IPS-20b (cell line): ENCODE measurements around the gene CHD3.
A peak's percentile ranks its signal among the peaks of the same experiment; 100 is the strongest.

ENCODE experiments used
- H3K27ac ChIP-seq: one replicate; pipeline ENCODE4 v1.5.1; 2013; ENCODE audit warnings: low read length
- H3K27me3 ChIP-seq: 2 replicates; pipeline ENCODE4 v1.6.1; 2013; ENCODE audit warnings: mild to moderate bottlenecking, low read length, inconsistent platforms; ENCODE audit not compliant: insufficient read depth
- H3K36me3 ChIP-seq: 2 replicates; pipeline ENCODE4 v1.6.1; 2013; ENCODE audit warnings: low read depth, mild to moderate bottlenecking, inconsistent platforms, low read length, moderate library complexity; ENCODE audit not compliant: insufficient read depth
- H3K4me1 ChIP-seq: 2 replicates; pipeline ENCODE4 v1.6.1; 2013; ENCODE audit warnings: mild to moderate bottlenecking, control low read depth, inconsistent platforms, low read length, moderate library complexity; ENCODE audit not compliant: insufficient read depth
- H3K4me3 ChIP-seq: 2 replicates; pipeline ENCODE4 v1.5.1; 2013; ENCODE audit warnings: mild to moderate bottlenecking, low read length, inconsistent platforms
- H3K9ac ChIP-seq: 2 replicates; pipeline ENCODE4 v1.6.1; 2013; ENCODE audit warnings: low read depth, mild to moderate bottlenecking, inconsistent platforms, low read length, moderate library complexity
- H3K9me3 ChIP-seq: 2 replicates; pipeline ENCODE4 v1.6.1; 2013; ENCODE audit warnings: mild to moderate bottlenecking, low read depth, low read length, inconsistent platforms; ENCODE audit not compliant: insufficient read depth

The CHD3 gene

DNA sequence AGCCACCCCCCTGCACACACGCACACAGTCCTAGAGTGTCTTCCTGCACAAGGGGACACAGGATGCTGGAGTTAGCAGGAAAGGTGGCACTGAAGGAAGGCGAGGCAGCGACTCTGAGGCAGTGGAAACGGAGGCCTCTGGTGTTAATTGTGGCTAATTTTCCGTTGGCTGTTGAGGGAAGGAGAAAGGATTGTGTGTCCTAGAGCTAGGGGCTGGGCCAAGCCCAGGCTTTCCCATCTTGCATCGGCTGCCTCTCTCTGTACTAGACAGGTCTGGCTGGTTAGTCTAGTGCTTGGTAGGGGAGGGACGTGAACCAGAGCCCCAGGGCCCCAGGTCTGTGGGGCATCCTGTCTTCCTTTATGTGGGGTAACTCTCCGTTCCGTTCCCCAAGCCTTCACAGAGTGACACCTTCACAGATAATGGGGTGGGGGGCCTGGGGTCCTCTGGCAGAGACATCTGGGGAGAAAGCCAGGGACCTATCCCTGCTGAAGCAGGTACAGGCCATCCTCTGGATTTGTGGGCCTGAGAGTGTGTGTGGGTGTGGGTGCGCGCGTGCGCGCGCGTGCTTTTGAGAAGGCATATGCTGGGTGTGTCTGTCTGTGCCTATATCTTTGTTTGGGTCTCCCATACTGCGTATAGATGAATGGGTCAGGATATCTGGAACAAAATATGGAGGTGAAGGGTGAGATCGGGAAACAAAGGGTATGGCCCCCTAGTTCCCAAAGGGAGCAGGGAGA lies at the start of gene CHD3:
Gene CHD3 (plus strand): TSS at position 606 of the 737 bp plus-strand sequence. CDS start 212 bp downstream, outside the sequence.
- no peaks in the 10 kb centered on the region for H3K36me3 ChIP-seq
- H3K4me3 ChIP-seq = peak within 1 kb of the TSS; percentile 83
- peaks cover 27% of the 10 kb centered on the region; the same call in 1 of the 2 replicates for H3K4me1 ChIP-seq
- H3K9me3 ChIP-seq = no peaks in the 10 kb centered on the region
- peaks cover 20% of the 10 kb centered on the region; the same call in 1 of the 2 replicates for H3K27me3 ChIP-seq
- peak within 1 kb of the TSS; percentile 74 for H3K9ac ChIP-seq
- H3K27ac ChIP-seq = no peak within 1 kb of the TSS

DNA sequence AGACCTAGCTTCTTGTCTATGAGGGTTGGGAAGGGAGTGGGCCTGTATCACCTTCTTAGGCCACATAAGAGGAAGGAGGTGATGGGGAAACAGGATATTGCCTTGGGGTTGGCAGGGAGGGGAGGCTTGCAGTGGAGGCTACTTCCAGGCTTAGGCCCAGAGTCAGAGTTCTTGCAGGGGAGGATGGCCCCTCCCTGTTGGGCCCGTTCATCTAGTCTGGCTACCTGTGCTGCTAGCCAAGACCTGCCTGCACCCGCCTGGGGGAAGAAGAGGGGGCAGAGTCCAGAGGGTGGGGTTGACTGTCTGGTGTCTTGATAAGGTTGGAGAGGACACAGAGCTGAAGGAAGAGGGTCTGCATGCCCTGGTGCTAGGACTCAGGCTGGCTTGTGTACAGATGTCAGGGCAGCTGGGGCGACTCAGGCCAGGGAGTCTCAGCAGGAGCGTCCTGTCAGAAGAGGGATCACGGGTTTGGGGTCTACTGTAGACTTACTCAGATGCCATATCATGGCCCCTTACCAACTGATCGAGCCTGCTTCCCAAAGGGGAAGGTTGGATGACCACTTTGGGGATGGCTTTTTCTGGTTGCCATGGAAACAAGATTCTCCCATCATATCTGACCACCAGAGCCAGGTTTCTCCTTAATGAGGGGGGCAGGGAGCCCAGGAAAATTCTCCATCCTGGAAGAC lies 49.3 kb upstream of the CHD3 start:
- Histone ChIP-seq H3K4me1 (peaks cover 15% of the 10 kb centered on the region; the same call in 1 of the 2 replicates), H3K9ac (no peak overlapping the region)

DNA sequence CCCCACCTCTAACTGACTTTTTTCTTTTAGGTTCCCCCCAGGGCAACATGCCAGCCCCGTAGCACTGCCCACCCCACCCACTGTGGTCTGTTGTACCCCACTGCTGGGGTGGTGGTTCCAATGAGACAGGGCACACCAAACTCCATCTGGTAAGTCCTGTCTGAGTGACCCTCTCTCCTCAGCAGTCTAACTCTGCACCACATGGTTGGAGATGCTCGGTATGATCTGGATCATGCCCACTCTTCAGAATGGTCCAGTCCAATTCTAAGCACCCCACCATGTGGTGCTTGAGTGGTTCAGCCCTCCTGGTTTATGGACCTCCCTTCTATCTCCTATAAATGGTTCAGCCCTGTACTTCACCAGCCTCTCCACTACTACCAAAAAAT lies 48.7 kb upstream of the CHD3 start:
- no peak overlapping the region for H3K27ac ChIP-seq
- peaks cover 53% of the 10 kb centered on the region for H3K27me3 ChIP-seq
- no peak overlapping the region for H3K9ac ChIP-seq
- H3K36me3 ChIP-seq = no peaks in the 10 kb centered on the region
- H3K9me3 ChIP-seq = no peaks in the 10 kb centered on the region
- no peak overlapping the region for H3K4me3 ChIP-seq
- H3K4me1 ChIP-seq = peaks cover 15% of the 10 kb centered on the region; the same call in 1 of the 2 replicates

More for the DNA sequence above, 49.3 kb upstream of the CHD3 start:
- Histone ChIP-seq H3K27ac (no peak overlapping the region), H3K4me3 (no peak overlapping the region), H3K36me3 (no peaks in the 10 kb centered on the region), H3K27me3 (peaks cover 55% of the 10 kb centered on the region), H3K9me3 (no peaks in the 10 kb centered on the region)

DNA sequence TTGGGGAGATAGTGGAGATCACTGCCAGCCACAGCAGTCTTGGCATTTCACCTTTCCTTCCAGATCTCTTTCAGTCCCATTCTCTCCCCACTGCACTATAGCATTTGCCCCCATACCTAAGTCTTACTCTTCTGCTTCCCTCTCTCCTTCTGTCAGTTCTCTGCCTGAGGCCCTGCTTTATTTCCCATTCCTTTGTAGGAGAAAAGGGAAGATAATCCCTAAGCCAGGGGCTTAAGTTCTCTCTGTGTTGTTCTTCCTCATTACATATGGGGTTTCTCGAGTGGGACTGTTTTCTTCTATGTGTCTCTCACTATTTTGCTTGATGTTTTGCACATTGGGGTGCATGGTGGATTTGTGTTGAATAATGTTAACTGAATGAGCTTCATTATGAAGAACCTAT lies 48.1 kb upstream of the CHD3 start:
- Histone ChIP-seq H3K27ac (no peak overlapping the region), H3K9me3 (no peaks in the 10 kb centered on the region), H3K36me3 (no peaks in the 10 kb centered on the region), H3K9ac (no peak overlapping the region), H3K27me3 (peaks cover 57% of the 10 kb centered on the region), H3K4me1 (peaks cover 15% of the 10 kb centered on the region; the same call in 1 of the 2 replicates), H3K4me3 (no peak overlapping the region)

DNA sequence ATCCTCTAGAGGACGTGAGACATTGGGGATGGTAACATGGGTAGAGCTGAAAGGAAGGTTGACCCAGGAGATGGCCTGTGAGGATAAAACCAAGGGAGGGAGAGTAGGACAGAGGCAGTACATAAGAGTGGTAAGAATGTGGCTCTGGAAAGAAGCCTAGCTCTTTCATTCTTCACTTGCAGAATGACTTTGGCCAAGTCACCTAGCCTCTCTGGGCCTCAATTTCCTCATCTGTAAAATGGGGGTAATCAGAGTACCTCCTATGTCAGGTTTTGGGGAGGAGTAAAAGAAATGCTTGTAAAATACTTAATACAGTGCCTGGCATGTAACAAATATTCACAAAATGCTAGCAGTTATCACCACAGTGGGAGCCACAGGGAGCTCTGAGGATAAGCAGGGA lies 47.7 kb upstream of the CHD3 start:
- no peak overlapping the region for H3K27ac ChIP-seq
- H3K9me3 ChIP-seq = no peaks in the 10 kb centered on the region
- peaks cover 15% of the 10 kb centered on the region; the same call in 1 of the 2 replicates for H3K4me1 ChIP-seq
- peak overlapping the region; percentile 78; the same call in 1 of the 2 replicates for H3K9ac ChIP-seq
- H3K36me3 ChIP-seq = no peaks in the 10 kb centered on the region
- H3K27me3 ChIP-seq = peaks cover 60% of the 10 kb centered on the region
- peak overlapping the region; percentile 92 for H3K4me3 ChIP-seq

DNA sequence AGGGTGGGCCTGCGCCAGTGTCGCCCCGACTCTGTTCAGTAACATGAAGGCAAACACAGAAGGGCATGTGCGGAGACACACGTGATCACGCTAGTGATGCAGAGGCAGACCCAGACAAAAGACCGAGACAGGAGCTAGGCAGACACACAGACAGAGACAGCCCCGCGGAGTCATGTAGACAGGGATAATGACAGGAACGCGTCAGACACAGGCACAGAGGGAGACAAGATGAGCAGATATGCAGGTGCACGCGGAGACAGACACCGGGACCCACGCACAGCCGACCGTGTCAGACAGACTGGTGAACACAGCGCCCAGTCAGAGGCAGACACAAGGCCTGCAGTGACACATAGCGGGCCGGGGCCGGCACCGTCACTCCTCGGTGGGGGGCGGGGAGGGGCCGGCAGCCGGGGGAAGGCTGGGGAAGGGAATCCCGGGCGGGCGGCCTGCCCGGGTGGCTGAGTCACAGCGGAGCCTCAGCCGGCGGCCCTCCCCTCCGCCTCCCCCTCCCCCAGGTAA lies 47.1 kb upstream of the CHD3 start:
- Histone ChIP-seq H3K9me3 (no peaks in the 10 kb centered on the region), H3K9ac (peak overlapping the region; percentile 78; the same call in 1 of the 2 replicates), H3K4me3 (peak overlapping the region; percentile 92), H3K4me1 (peaks cover 15% of the 10 kb centered on the region; the same call in 1 of the 2 replicates), H3K36me3 (no peaks in the 10 kb centered on the region), H3K27me3 (peaks cover 60% of the 10 kb centered on the region), H3K27ac (no peak overlapping the region)

DNA sequence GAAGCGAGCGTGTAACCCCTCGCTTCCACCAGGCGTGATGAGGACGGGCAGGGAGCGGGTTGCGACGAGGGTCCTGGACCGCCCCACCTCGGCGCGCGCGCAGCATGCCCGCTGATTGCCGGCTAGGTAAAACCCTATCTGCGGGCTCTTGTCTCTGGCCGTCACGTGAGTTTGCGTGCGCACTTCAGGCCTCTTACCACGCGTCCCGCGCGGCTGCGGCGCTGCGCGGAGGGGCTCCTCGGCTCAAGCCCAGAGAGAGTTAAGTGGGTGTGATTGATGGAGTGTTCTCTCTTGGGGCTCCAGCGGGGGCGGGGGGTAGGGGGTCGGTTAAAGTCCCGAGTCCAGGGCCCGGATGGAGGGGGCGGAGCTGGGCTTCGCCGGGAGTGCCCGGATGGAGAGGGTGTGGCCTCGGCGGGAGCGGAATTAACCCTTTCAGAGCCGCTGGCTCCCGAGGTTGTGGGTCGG lies 46.6 kb upstream of the CHD3 start:
- Histone ChIP-seq H3K9me3 (no peaks in the 10 kb centered on the region), H3K36me3 (no peaks in the 10 kb centered on the region), H3K4me1 (peaks cover 15% of the 10 kb centered on the region; the same call in 1 of the 2 replicates), H3K9ac (peak overlapping the region; percentile 78; the same call in 1 of the 2 replicates), H3K27me3 (peaks cover 60% of the 10 kb centered on the region), H3K4me3 (peak overlapping the region; percentile 92), H3K27ac (no peak overlapping the region)

DNA sequence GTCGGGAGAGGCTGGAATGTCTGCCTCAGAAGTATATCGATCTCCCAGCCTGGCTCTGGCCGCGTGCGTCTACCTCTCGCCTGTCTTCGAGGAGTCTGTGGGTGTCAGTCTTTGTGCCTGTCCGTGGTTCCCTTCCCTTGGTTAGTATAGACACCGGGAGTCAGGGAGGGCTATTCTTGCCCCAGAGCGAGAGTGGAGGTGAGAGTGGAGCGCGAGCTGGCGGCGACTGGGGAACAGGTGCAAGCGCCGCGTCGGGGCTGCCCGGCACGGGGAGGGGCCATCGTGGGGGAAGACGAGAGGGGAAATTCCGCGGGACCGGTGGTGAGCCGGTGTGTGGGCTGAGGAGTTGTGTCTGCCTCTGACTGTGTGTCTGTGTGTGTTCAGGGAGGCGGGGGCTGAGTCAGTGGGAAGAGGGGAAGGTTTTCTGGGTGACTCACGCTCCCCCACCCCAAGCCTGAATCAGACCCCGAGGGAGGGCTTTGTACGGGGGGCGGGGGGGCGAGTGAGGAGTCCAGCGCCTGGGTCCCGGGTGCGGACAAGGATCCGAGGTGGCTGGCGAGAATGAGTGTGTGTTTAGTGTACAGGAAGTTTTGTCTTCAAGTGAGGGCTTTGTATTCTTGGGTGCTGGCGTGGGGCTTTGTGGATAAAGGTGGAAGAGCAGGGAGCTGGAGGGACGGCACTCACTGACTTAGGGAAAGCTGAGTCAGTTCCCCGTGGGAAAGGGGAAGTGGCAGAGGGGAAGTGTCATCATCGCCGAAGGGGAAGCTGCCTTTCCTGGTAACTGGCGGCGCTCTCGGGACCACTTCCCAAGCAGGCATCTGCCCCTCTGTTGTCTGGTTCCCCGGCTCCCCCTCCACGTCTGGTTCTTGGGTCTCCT lies 46.0 kb upstream of the CHD3 start:
- peaks cover 9% of the 10 kb centered on the region; the same call in 1 of the 2 replicates for H3K4me1 ChIP-seq
- peaks cover 60% of the 10 kb centered on the region for H3K27me3 ChIP-seq
- peak overlapping the region; percentile 52; the same call in 1 of the 2 replicates for H3K9ac ChIP-seq
- H3K36me3 ChIP-seq = no peaks in the 10 kb centered on the region
- H3K4me3 ChIP-seq = peak overlapping the region; percentile 92
- no peaks in the 10 kb centered on the region for H3K9me3 ChIP-seq
- no peak overlapping the region for H3K27ac ChIP-seq

DNA sequence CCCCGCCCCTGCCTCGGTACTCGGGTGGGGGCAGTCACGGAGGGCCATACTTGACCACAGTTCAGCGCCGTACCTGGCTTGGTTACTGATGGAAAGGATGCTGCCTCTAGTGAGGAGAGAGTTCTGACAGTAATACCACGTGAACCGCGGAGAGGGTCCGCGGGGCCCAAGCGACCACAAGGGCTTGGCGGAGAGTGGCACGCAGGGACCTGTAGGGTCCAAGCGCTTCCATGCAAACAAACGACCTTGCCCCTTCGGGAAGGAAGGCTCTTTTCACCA lies 45.4 kb upstream of the CHD3 start:
- H3K9me3 ChIP-seq = no peaks in the 10 kb centered on the region
- peak overlapping the region; percentile 52; the same call in 1 of the 2 replicates for H3K9ac ChIP-seq
- H3K27me3 ChIP-seq = peaks cover 60% of the 10 kb centered on the region
- no peak overlapping the region for H3K27ac ChIP-seq
- H3K4me3 ChIP-seq = peak overlapping the region; percentile 92
- no peaks in the 10 kb centered on the region for H3K36me3 ChIP-seq
- peaks cover 7% of the 10 kb centered on the region; the same call in 1 of the 2 replicates for H3K4me1 ChIP-seq

DNA sequence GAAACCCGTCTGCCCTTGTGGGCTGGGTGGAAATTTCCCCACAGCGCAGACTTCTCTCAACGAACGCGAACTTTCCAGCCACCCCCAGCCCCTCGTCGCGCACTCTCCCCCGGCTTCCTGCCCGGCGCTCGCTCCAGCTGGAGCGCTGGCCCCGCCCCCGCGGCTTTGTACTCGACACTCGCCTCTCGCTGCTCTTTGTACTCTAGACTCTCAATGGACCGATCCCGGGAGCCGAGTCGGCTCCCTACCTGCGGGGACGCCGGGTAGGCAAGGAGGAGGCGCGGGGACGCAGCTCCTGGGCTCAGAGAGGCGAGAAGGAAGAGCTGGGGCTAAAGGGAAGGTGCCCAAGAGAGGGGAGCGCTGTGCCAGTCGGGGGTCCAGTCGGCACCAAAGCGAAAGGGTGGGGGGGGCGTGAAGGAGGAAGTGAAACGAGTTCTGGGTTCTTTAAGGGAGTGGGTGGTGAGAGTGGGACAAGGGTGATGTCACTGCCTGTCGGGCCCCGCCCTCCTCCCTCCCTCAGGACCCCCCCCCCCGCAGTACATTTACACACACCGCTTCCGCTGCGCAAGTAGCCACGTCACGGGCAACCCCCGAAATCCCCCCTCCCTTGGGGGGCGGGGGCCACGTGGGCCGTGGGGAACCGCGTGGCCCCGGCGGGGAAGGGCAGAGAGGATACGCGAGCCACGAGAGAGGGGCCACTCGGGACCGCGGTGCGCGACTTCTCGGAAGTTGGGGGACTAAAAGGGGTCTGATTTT lies 44.9 kb upstream of the CHD3 start:
- Histone ChIP-seq H3K4me1 (peaks cover 4% of the 10 kb centered on the region; the same call in 1 of the 2 replicates), H3K27me3 (peaks cover 57% of the 10 kb centered on the region), H3K9ac (peak overlapping the region; percentile 52; the same call in 1 of the 2 replicates)

More for the DNA sequence above, 44.9 kb upstream of the CHD3 start:
- Histone ChIP-seq H3K9me3 (no peaks in the 10 kb centered on the region), H3K27ac (no peak overlapping the region), H3K36me3 (no peaks in the 10 kb centered on the region), H3K4me3 (peak overlapping the region; percentile 92)
